Activated CD8-positive, alpha-beta memory T cell treated with anti-CD3 and anti-CD28 coated beads, Interleukin-2, amount 10 ng/mL, durations not matched to agents 7 days and 5 days (primary cell): ENCODE data around the gene PFKP. TPM values are rescaled to one million over a fixed set of nuclear protein-coding genes. Genes with fewer than 3 reads are reported as not detected.
"Not testable (repeated sequence)": the region's sequence is repeated elsewhere in the genome, so short reads cannot be mapped to it uniquely, and the experiment has no call there.

Source experiments
- ATAC-seq: fragments of 150-1000 bp; cut with Tn5 transposase; one replicate; pipeline ENCODE4 v1.10.0; 2021; ENCODE audit warnings: moderate library complexity
- CTCF ChIA-PET: fragments of 350-600 bp; sonication (Branson Sonifier 250); formaldehyde crosslinking; loops from one replicate; lab custom pipeline; 2021; ENCODE audit warnings: antibody characterized with exemption; lab: Charles Lee
- DNase-seq: peaks from one replicate; pipeline ENCODE4 v3.0.0-alpha.2; 2020
- H3K27ac Mint-ChIP-seq: one replicate; pipeline ENCODE4 v1.8.0; 2021; ENCODE audit warnings: mild to moderate bottlenecking, mixed read lengths
- H3K27me3 Mint-ChIP-seq: one replicate; pipeline ENCODE4 v1.8.0; 2021; ENCODE audit warnings: mixed read lengths
- H3K36me3 Mint-ChIP-seq: one replicate; pipeline ENCODE4 v1.8.0; 2021; ENCODE audit warnings: mild to moderate bottlenecking, mixed read lengths
- H3K4me1 Mint-ChIP-seq: one replicate; pipeline ENCODE4 v1.8.0; 2021; ENCODE audit warnings: mixed read lengths
- H3K4me3 Mint-ChIP-seq: one replicate; pipeline ENCODE4 v1.8.0; 2021; ENCODE audit warnings: mild to moderate bottlenecking, moderate library complexity, mixed read lengths
- H3K9me3 Mint-ChIP-seq: one replicate; pipeline ENCODE4 v1.8.0; 2022; ENCODE audit warnings: low read depth, mixed read lengths
- total RNA-seq, 2 experiments: library from RNA; stranded (reverse); gene quantifications; one replicate each; pipeline ENCODE4 v1.2.3, GENCODE V29; 2021

Gene PFKP
- total RNA-seq, 2 experiments from 2014 or later = 230 to 262 TPM

DNA sequence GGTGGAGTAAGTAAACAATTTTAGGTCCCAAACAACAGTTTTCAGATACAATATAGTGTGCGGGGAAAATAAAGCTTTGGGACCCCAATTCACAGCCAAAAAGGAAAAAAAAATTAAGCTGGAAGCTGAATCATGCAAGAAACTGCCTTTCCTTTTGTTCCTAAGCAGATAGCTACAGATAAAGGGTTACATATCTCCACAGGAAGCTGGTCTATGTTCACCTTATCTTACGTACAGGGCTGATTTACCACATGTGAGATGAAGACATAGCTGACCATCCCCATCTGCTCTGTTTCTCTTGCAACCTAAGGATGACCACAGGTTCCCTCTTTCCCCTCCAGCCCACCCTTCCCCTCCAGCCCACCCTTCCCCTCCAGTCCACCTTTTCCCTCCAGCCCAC, 14.2 kb upstream of the PFKP start:
- Mint-ChIP-seq H3K4me1 (peaks cover 12% of the 10 kb centered on the region), H3K27me3 (peaks cover 50% of the 10 kb centered on the region), H3K4me3 (no peak overlapping the region), H3K27ac (no peak overlapping the region), H3K36me3 (no peaks in the 10 kb centered on the region), H3K9me3 (no peaks in the 10 kb centered on the region)
- no peak for DNase-seq
- no peak for ATAC-seq
- CTCF ChIA-PET = no interaction called here

- no peak for DNase-seq
Measured at GRCh38 chr10:3054183-3054850, 13.0 kb upstream of the PFKP start.

GRCh38 chr10:3054851-3055199, 12.5 kb upstream of the PFKP start:
- Mint-ChIP-seq H3K27me3 (peaks cover 52% of the 10 kb centered on the region), H3K4me1 (peaks cover 15% of the 10 kb centered on the region), H3K9me3 (no peaks in the 10 kb centered on the region), H3K27ac (no peak overlapping the region), H3K36me3 (no peaks in the 10 kb centered on the region), H3K4me3 (no peak overlapping the region)
- ATAC-seq (no peak), DNase-seq (no peak)
- CTCF ChIA-PET = interaction anchor here (1.0 kb wide), 1 partner anchor 127 kb away, joined by 3 read pairs; no protein-coding TSS in a partner anchor

More at GRCh38 chr10:3054183-3054850, 13.0 kb upstream of the PFKP start:
- ATAC-seq = no peak
- H3K36me3 Mint-ChIP-seq = no peaks in the 10 kb centered on the region
- no peak overlapping the region for H3K27ac Mint-ChIP-seq
- peaks cover 15% of the 10 kb centered on the region for H3K4me1 Mint-ChIP-seq
- CTCF ChIA-PET = interaction anchor here (1.0 kb wide), 1 partner anchor 126 kb away, joined by 3 read pairs; no protein-coding TSS in a partner anchor
- no peaks in the 10 kb centered on the region for H3K9me3 Mint-ChIP-seq
- H3K27me3 Mint-ChIP-seq = peaks cover 55% of the 10 kb centered on the region
- H3K4me3 Mint-ChIP-seq = no peak overlapping the region

DNA sequence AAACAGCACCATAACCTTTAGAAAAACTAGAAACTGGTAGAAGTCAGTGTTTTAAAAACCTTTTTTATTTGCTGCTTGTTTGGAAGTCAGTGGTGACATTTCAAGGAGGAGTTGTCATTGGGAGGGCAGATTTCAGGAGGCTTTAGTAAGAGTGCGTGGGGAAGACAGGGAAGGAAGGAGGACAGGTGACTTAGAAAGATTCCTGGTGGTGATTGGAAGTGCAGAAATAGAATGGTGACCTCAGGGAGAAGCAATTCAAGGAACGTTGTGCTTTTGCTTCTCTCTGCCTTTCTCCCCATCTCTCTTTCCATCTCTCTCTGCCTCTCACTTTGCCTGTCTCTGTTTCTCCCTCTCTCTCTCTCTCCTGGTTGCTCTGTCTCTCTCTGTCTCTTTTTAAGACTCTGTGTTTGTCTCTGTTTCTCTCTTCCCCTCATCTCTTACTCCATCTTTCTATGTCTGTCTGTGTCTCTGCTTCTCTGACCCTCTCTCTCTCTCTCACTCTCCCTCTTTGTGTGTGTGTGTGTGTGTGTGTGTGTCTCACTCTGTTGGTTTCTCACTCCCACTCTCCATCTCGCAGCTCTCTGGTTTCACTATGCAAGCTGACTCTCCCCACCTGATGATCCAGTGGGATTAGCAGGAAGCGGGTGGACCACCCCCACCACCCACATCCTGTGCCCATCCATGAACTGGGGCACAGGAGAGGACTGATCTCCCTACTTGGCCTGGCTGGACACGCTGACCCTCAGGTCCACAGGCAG, 10.9 kb upstream of the PFKP start:
- H3K4me3 Mint-ChIP-seq = no peak overlapping the region
- H3K4me1 Mint-ChIP-seq = peaks cover 15% of the 10 kb centered on the region
- H3K9me3 Mint-ChIP-seq = no peaks in the 10 kb centered on the region
- CTCF ChIA-PET = no interaction called here
- DNase-seq (no peak), ATAC-seq (no peak)
- peaks cover 51% of the 10 kb centered on the region for H3K27me3 Mint-ChIP-seq
- H3K27ac Mint-ChIP-seq = no peak overlapping the region
- no peaks in the 10 kb centered on the region for H3K36me3 Mint-ChIP-seq

GRCh38 chr10:3057946-3058345, 9.4 kb upstream of the PFKP start:
- H3K36me3 Mint-ChIP-seq = no peaks in the 10 kb centered on the region
- CTCF ChIA-PET = no interaction called here
- H3K27me3 Mint-ChIP-seq = peaks cover 45% of the 10 kb centered on the region
- H3K27ac Mint-ChIP-seq = no peak overlapping the region
- no peaks in the 10 kb centered on the region for H3K9me3 Mint-ChIP-seq
- DNase-seq (peak; percentile 54), ATAC-seq (no peak)
- H3K4me3 Mint-ChIP-seq = no peak overlapping the region
- H3K4me1 Mint-ChIP-seq = peaks cover 15% of the 10 kb centered on the region

DNA sequence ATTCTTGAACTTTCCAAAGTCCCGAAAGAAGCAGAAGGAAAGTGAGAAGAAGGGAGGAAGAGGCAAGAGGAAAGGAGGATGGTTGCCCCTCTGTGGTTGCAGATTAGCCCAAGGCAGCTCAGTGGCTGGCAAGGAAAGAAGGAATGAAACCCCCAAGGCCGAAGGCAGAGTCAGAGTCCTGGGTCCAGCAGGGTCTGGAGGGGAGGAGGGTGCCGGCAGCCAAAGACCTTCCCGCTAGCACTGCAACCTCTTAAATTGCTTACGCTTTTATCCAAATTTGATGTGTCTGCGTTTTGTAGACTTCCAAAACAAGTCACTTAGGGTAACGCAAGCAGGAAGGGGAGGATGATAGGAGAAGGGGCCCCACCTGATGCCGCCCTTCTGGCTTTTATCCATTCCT, 7.4 kb upstream of the PFKP start:
- peaks cover 34% of the 10 kb centered on the region for H3K27me3 Mint-ChIP-seq
- DNase-seq (no peak), ATAC-seq (no peak)
- H3K9me3 Mint-ChIP-seq = no peaks in the 10 kb centered on the region
- H3K4me3 Mint-ChIP-seq = no peak overlapping the region
- no peak overlapping the region for H3K27ac Mint-ChIP-seq
- H3K36me3 Mint-ChIP-seq = no peaks in the 10 kb centered on the region
- CTCF ChIA-PET = interaction anchor here (1.7 kb wide), 1 partner anchor 132 kb away, joined by 4 read pairs; no protein-coding TSS in a partner anchor
- peaks cover 15% of the 10 kb centered on the region for H3K4me1 Mint-ChIP-seq

DNA sequence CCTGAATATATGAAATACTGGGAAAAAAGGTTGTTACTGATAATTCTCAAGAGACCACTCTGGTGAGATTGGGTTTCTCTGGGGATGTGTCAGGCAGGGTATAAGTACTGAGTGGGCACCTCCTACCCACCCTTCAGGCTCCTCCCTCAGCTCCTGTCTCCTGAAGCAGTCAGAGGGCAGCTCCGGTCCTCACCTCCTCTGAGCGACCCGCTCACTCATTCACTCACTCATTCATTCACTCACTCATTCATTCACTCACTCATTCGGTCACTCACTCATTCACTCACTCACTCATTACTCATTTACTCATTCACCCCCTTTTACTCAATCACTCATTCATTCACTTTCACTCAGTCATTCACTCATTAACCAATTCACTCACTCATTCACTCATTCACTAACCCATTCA, 6.9 kb upstream of the PFKP start:
- DNase-seq (no peak), ATAC-seq (no peak)
- CTCF ChIA-PET = interaction anchor here (1.7 kb wide), 1 partner anchor 132 kb away, joined by 4 read pairs; no protein-coding TSS in a partner anchor
- H3K36me3 Mint-ChIP-seq = no peaks in the 10 kb centered on the region
- H3K4me3 Mint-ChIP-seq = no peak overlapping the region
- peaks cover 29% of the 10 kb centered on the region for H3K27me3 Mint-ChIP-seq
- no peak overlapping the region for H3K27ac Mint-ChIP-seq
- H3K9me3 Mint-ChIP-seq = no peaks in the 10 kb centered on the region
- H3K4me1 Mint-ChIP-seq = peaks cover 15% of the 10 kb centered on the region

- H3K4me1 Mint-ChIP-seq = peaks cover 12% of the 10 kb centered on the region
- peaks cover 31% of the 10 kb centered on the region for H3K27me3 Mint-ChIP-seq
- H3K36me3 Mint-ChIP-seq, H3K9me3 Mint-ChIP-seq, CTCF ChIA-PET, H3K4me3 Mint-ChIP-seq, DNase-seq, H3K27ac Mint-ChIP-seq, ATAC-seq: not testable (repeated sequence)
Measured at GRCh38 chr10:3061323-3061898, 5.9 kb upstream of the PFKP start.

DNA sequence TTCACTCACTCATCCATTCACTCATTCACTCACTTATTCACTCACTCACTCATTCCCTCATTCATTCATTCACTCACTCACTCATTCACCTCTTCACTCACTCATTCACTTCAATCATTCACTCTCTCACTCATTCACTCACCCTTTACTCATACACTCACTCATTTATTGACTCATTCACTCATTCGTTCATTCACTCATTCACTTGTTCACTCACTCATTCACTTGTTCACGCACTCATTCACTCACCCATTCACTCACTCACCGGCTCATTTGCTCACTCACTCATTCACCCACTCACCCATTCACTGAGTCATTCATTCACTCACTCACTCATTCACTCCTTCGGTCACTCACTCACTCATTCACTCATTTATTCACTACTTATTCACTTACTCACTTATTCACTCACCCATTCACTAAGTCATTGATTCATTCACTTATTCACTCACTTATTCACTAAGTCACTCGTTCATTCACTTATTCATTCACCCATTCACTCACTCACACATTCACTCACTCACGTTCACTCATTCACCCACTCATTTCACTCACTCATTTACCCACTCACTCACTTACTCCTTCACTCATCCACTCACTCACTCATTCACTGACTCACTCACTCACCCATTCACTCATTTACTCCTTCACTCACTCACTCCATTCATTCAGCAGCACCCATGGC, 4.7 kb upstream of the PFKP start:
- CTCF ChIA-PET = no interaction called here

GRCh38 chr10:3064423-3064822, 2.9 kb upstream of the PFKP start:
- CTCF ChIA-PET = interaction anchor here (0.6 kb wide), 1 partner anchor 1132 kb away, joined by 3 read pairs; no protein-coding TSS in a partner anchor
- H3K4me1 Mint-ChIP-seq = peaks cover 4% of the 10 kb centered on the region
- no peak for ATAC-seq
- no peaks in the 10 kb centered on the region for H3K9me3 Mint-ChIP-seq
- H3K27ac Mint-ChIP-seq = no peak overlapping the region
- no peak for DNase-seq
- no peak overlapping the region for H3K4me3 Mint-ChIP-seq
- H3K27me3 Mint-ChIP-seq = peaks cover 11% of the 10 kb centered on the region
- H3K36me3 Mint-ChIP-seq = peaks cover 4% of the 10 kb centered on the region

More for the DNA sequence above, 4.7 kb upstream of the PFKP start:
- Mint-ChIP-seq H3K36me3 (no peaks in the 10 kb centered on the region), H3K27ac (no peak overlapping the region), H3K27me3 (peaks cover 21% of the 10 kb centered on the region), H3K9me3 (no peaks in the 10 kb centered on the region), H3K4me3 (no peak overlapping the region), H3K4me1 (peaks cover 5% of the 10 kb centered on the region)
- no peak for DNase-seq
- no peak for ATAC-seq

- H3K27me3 Mint-ChIP-seq = peaks cover 9% of the 10 kb centered on the region
- CTCF ChIA-PET = no interaction called here
- H3K4me1 Mint-ChIP-seq = peaks cover 16% of the 10 kb centered on the region
- H3K36me3 Mint-ChIP-seq = peaks cover 16% of the 10 kb centered on the region
- no peaks in the 10 kb centered on the region for H3K9me3 Mint-ChIP-seq
- DNase-seq = no peak
- H3K27ac Mint-ChIP-seq = no peak overlapping the region
- no peak for ATAC-seq
- H3K4me3 Mint-ChIP-seq = peak overlapping the region; percentile 39
Measured at GRCh38 chr10:3065622-3066021, 1.7 kb upstream of the PFKP start.

- ATAC-seq = no peak
- Mint-ChIP-seq H3K27ac (no peak overlapping the region), H3K9me3 (no peaks in the 10 kb centered on the region), H3K36me3 (peaks cover 23% of the 10 kb centered on the region), H3K4me3 (peak overlapping the region; percentile 68), H3K27me3 (peaks cover 9% of the 10 kb centered on the region), H3K4me1 (peaks cover 23% of the 10 kb centered on the region)
- no peak for DNase-seq
- CTCF ChIA-PET = no interaction called here
Measured at GRCh38 chr10:3066317-3067117, 831 bp upstream of the PFKP start.

DNA sequence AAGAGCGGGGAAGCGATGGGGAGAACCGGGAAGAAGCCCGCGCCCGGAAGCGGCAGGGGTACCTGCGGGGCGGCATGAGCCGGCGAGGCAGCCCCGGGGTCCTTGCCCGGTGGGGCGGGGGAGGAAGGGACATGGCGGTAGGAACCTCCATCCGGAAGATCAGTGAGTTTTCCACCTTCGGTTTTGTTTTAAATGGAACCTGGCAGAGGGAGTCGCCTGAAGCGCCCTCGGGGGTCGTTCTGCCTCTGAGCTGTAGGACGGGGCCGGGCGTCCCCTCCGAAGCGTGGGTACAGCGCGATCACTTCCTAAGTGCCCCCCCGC, 471 bp downstream of the PFKP start:
- H3K36me3 Mint-ChIP-seq = peaks cover 34% of the 10 kb centered on the region
- H3K27ac Mint-ChIP-seq = peak overlapping the region; percentile 86
- H3K4me3 Mint-ChIP-seq = peak overlapping the region; percentile 87
- DNase-seq = no peak
- peaks cover 36% of the 10 kb centered on the region for H3K4me1 Mint-ChIP-seq
- CTCF ChIA-PET = no interaction called here
- H3K27me3 Mint-ChIP-seq = peaks cover 9% of the 10 kb centered on the region
- H3K9me3 Mint-ChIP-seq = no peaks in the 10 kb centered on the region
- peak; percentile 16 for ATAC-seq
